HepG2 (cell line): ENCODE measurements around the gene PDK3. TPM values are rescaled to one million over a fixed set of nuclear protein-coding genes. Genes with fewer than 3 reads are reported as not detected.
A peak's percentile ranks its signal among the peaks of the same experiment; 100 is the strongest.

Source experiments
- ATAC-seq: fragments of 200-7000 bp; cut with Tn5 transposase; 3 replicates; pipeline ENCODE4 v1.9.1; 2020; ENCODE audit warnings: mild to moderate bottlenecking, moderate library complexity
- BruUV-seq: library from RNA; stranded (reverse); fragments of 400-500 nt; replicated peaks from 2 replicates; lab custom pipeline; 2021; lab: Mats Ljungman, UMichigan
- CTCF ChIA-PET: fragments of 300-600 bp; formaldehyde crosslinking; extraction: SDS; loops from one replicate; lab custom pipeline; 2021; ENCODE audit warnings: low total read pairs, inconsistent platforms, low intra/inter-chr PET ratio; lab: Yijun Ruan, JAX
- POLR2A ChIA-PET: fragments of 350-600 bp; sonication (Branson Sonifier 250); formaldehyde crosslinking; loops from one replicate; lab custom pipeline; 2020; ENCODE audit warnings: antibody characterized with exemption, inconsistent platforms; lab: Yijun Ruan, JAX
- DNase-seq: peaks from one replicate; pipeline ENCODE4 v3.0.0-alpha.2; 2015; ENCODE audit warnings: low spot score
- FAIRE-seq: peaks from 3 replicates; lab custom pipeline; 2011; peaks lifted over from hg19 to GRCh38; lab: Jason Lieb, UNC
- H2AFZ ChIP-seq: one replicate; pipeline ENCODE4 v1.6.1; 2011; ENCODE audit warnings: low read length, inconsistent platforms
- H3K27ac ChIP-seq: fragments of 300-600 bp; 3 replicates; pipeline ENCODE4 v1.8.0; 2011; ENCODE audit warnings: mixed run types, mild to moderate bottlenecking, mixed read lengths, low read length, inconsistent platforms; ENCODE audit not compliant: insufficient read depth; ENCODE audit errors: extremely low read length
- H3K27me3 ChIP-seq, 2 experiments: fragments of 200-600 bp in 1 of 2; 2 replicates in 1 of 2; 3 replicates in 1 of 2; pipeline versions ENCODE4 v1.6.0 to v1.8.0; 2011; ENCODE audit warnings: low read length in 2 of 2, mild to moderate bottlenecking in 2 of 2, moderate library complexity in 2 of 2, inconsistent platforms in 1 of 2; ENCODE audit not compliant: insufficient read depth in 2 of 2, control insufficient read depth in 1 of 2
- H3K36me3 ChIP-seq, 2 experiments: fragments of 200-600 bp in 1 of 2; replicated peaks in 1 of 2; 2 replicates in 1 of 2; 3 replicates in 1 of 2; pipeline versions ENCODE4 v1.5.1 to v1.8.0; 2011; ENCODE audit warnings: low read length in 2 of 2, inconsistent platforms in 1 of 2; ENCODE audit not compliant: insufficient read depth in 2 of 2, control insufficient read depth in 1 of 2
- H3K4me1 ChIP-seq: 2 replicates; pipeline ENCODE4 v1.5.1; 2012; ENCODE audit warnings: low read length, inconsistent platforms; ENCODE audit not compliant: insufficient read depth
- H3K4me2 ChIP-seq: 2 replicates; pipeline ENCODE4 v1.6.0; 2011; ENCODE audit warnings: low read depth, low read length, inconsistent platforms
- H3K4me3 ChIP-seq, 3 experiments: fragments of 200-600 bp in 1 of 3; sonication (generic), shearing (Covaris generic) in 1 of 3; replicated peaks in 1 of 3; 2 replicates each; pipeline ENCODE4 v1.5.1; 2011 to 2016; ENCODE audit warnings: low read length in 3 of 3, inconsistent platforms in 2 of 3, low read depth in 2 of 3, mild to moderate bottlenecking in 2 of 3, control low read depth in 1 of 3, mixed read lengths in 1 of 3; ENCODE audit not compliant: insufficient read depth in 1 of 3
- H3K79me2 ChIP-seq: one replicate; pipeline ENCODE4 v1.6.1; 2011; ENCODE audit warnings: low read length, inconsistent platforms; ENCODE audit not compliant: insufficient read depth
- H3K9ac ChIP-seq: 2 replicates; pipeline ENCODE4 v1.6.0; 2011; ENCODE audit warnings: mild to moderate bottlenecking, low read depth, low read length, inconsistent platforms; ENCODE audit not compliant: insufficient read depth
- H3K9me3 ChIP-seq: 2 replicates; pipeline ENCODE4 v1.5.1; 2012; ENCODE audit warnings: mild to moderate bottlenecking, low read length
- H4K20me1 ChIP-seq: 2 replicates; pipeline ENCODE4 v1.6.0; 2011; ENCODE audit warnings: inconsistent platforms, mild to moderate bottlenecking, low read length, moderate library complexity; ENCODE audit not compliant: insufficient read depth
- CC2D1A ChIP-seq: sonication (generic); formaldehyde crosslinking; IDR thresholded peaks from 2 replicates; pipeline ENCODE4 v1.8.1; 2023; ENCODE audit warnings: mild to moderate bottlenecking, missing genetic modification reagents
- CERS6 ChIP-seq: sonication (generic); formaldehyde crosslinking; IDR thresholded peaks from 2 replicates; pipeline ENCODE4 v1.5.0; 2020; ENCODE audit warnings: missing genetic modification reagents
- DNMT1 ChIP-seq: sonication (generic); formaldehyde crosslinking; IDR thresholded peaks from 2 replicates; pipeline ENCODE4 v1.5.1; 2020; ENCODE audit warnings: mild to moderate bottlenecking, missing genetic modification reagents
- GATA4 ChIP-seq: sonication (generic); IDR thresholded peaks from 2 replicates; pipeline ENCODE4 v1.6.1; 2016; ENCODE audit warnings: antibody characterized with exemption, low read depth, borderline replicate concordance
- HCFC1 ChIP-seq: fragments of 150-350 bp; IDR thresholded peaks from 2 replicates; pipeline ENCODE4 v1.6.1; 2014; ENCODE audit warnings: low read depth, low read length
- HMG20B ChIP-seq: conservative IDR thresholded peaks from 2 replicates; pipeline ENCODE4 v1.6.1; 2016; ENCODE audit warnings: missing genetic modification reagents, missing compliant biosample characterization
- NRL ChIP-seq: sonication (generic); formaldehyde crosslinking; IDR thresholded peaks from 2 replicates; pipeline ENCODE4 v1.5.0; 2020; ENCODE audit warnings: missing genetic modification reagents, mild to moderate bottlenecking, moderate library complexity, borderline replicate concordance
- ONECUT2 ChIP-seq: sonication (generic); formaldehyde crosslinking; IDR thresholded peaks from 2 replicates; pipeline ENCODE4 v1.4.0; 2020; ENCODE audit warnings: missing genetic modification reagents
- PCBP2 ChIP-seq: fragments of 200-400 bp; formaldehyde crosslinking; optimal IDR thresholded peaks from 2 replicates; pipeline ENCODE3; 2018; ENCODE audit warnings: low read length, low read depth; ENCODE audit not compliant: poor library complexity, severe bottlenecking
- POLR2A ChIP-seq, 2 experiments: IDR thresholded peaks; 2 replicates each; pipeline ENCODE4 v1.6.1; 2011; ENCODE audit warnings: low read depth in 2 of 2, low read length in 2 of 2, mild to moderate bottlenecking in 1 of 2, moderate library complexity in 1 of 2; ENCODE audit not compliant: insufficient read depth in 1 of 2
- WIZ ChIP-seq: sonication (generic); formaldehyde crosslinking; IDR thresholded peaks from 2 replicates; pipeline ENCODE4 v1.5.1; 2020; ENCODE audit warnings: mild to moderate bottlenecking, missing genetic modification reagents
- ZFP62 ChIP-seq: sonication (generic); formaldehyde crosslinking; IDR thresholded peaks from 2 replicates; pipeline ENCODE4 v1.4.0; 2020; ENCODE audit warnings: missing genetic modification reagents
- ZNF136 ChIP-seq: sonication (generic); formaldehyde crosslinking; IDR thresholded peaks from 2 replicates; pipeline ENCODE4 v1.8.1; 2022; ENCODE audit warnings: low read depth, mild to moderate bottlenecking, moderate library complexity, missing genetic modification reagents
- ZNF557 ChIP-seq: sonication (generic); formaldehyde crosslinking; IDR thresholded peaks from 2 replicates; pipeline ENCODE4 v1.4.0; 2020; ENCODE audit warnings: missing genetic modification reagents
- ZNF615 ChIP-seq: sonication (generic); formaldehyde crosslinking; IDR thresholded peaks from 2 replicates; pipeline ENCODE4 v1.5.0; 2020; ENCODE audit warnings: mild to moderate bottlenecking, missing genetic modification reagents, borderline replicate concordance
- ZNF841 ChIP-seq: sonication (generic); formaldehyde crosslinking; IDR thresholded peaks from 2 replicates; pipeline ENCODE4 v1.8.1; 2023; ENCODE audit warnings: missing genetic modification reagents, borderline replicate concordance
- ZNF883 ChIP-seq: sonication (generic); formaldehyde crosslinking; IDR thresholded peaks from 2 replicates; pipeline ENCODE4 v1.5.1; 2020; ENCODE audit warnings: mild to moderate bottlenecking, missing genetic modification reagents; ENCODE audit errors: not compliant biosample characterization
- ZSCAN22 ChIP-seq: sonication (generic); formaldehyde crosslinking; IDR thresholded peaks from 2 replicates; pipeline ENCODE4 v1.4.0; 2020; ENCODE audit warnings: mild to moderate bottlenecking, missing genetic modification reagents
- WGBS: methylation state at CpG from one replicate; pipeline ENCODE4 v1.1.6; 2017; ENCODE audit warnings: low lambda C conversion rate; 5-methylcytosine and 5-hydroxymethylcytosine counted together
- in situ Hi-C: cut with HindIII; loops from 2 replicates; pipeline ENCODE4 v1.10.0; 2017; ENCODE audit warnings: low pct_unique_long_range_greater_than_20kb; ENCODE audit not compliant: extremely low pct_ligation_motif_present
- intact Hi-C: fragments of 100-400 bp; cut with micrococcal nuclease; formaldehyde crosslinking; loops from one replicate; pipeline ENCODE4 v1.10.0; 2022; ENCODE audit not compliant: unreplicated experiment
- polyA plus RNA-seq, 8 experiments: library from polyadenylated mRNA; depleted of rRNA in 3 of 8; stranded (reverse) in 7 of 8; unstranded in 1 of 8; fragments of >200 nt; fragmentation: Illumina TruSeq in 4 of 8; extraction: Trizol in 4 of 8; gene quantifications; 2 replicates each; pipeline versions ENCODE4 v1.2.1 to v1.2.3, GENCODE V29; 2011 to 2016; ENCODE audit warnings: low read depth in 4 of 8, missing spikeins in 1 of 8, mixed read lengths in 1 of 8; ENCODE audit not compliant: insufficient read depth in 1 of 8
- total RNA-seq, 5 experiments: library from RNA; depleted of rRNA; stranded (reverse); fragments of >200 nt; fragmentation: Illumina TruSeq; extraction: Trizol; gene quantifications; 2 replicates each; pipeline ENCODE4 v1.2.3, GENCODE V29; 2016; ENCODE audit warnings: low read depth in 1 of 5
- TF ChIP-seq, protein P1 (sequence below): sonication (generic); formaldehyde crosslinking; IDR thresholded peaks from 2 replicates; pipeline ENCODE4 v1.5.0; 2020; ENCODE audit warnings: missing genetic modification reagents
- TF ChIP-seq, protein P2 (sequence below): sonication (generic); formaldehyde crosslinking; IDR thresholded peaks from 2 replicates; pipeline ENCODE4 v1.4.0; 2020; ENCODE audit warnings: mild to moderate bottlenecking, missing genetic modification reagents

Gene PDK3
- total and polyA plus RNA-seq, 2 of the 13 experiments (the other 11 are each of a cell fraction or from before 2014, with no cell fraction given): 9.1 to 10.5 TPM

- BruUV-seq: no TSS peak
- Histone ChIP-seq H4K20me1 (no peaks in the 10 kb centered on the region), H3K4me2 (peak overlapping the region; percentile 89), H3K4me3 (peak overlapping the region in 1 of 3 experiments; percentile 70; a peak in 1 of 6 replicates), H3K36me3 (no peaks in the 10 kb centered on the region), H3K9ac (no peak overlapping the region), H3K27ac (no peak overlapping the region), H3K79me2 (no peaks in the 10 kb centered on the region), H3K27me3 (no peaks in the 10 kb centered on the region; a peak in 1 of 5 replicates), H2AFZ (peak overlapping the region; percentile 86), H3K4me1 (peaks cover 19% of the 10 kb centered on the region), H3K9me3 (no peaks in the 10 kb centered on the region)
- CTCF ChIA-PET: no interaction called here
- ATAC-seq: peak; percentile 13
- TF ChIP-seq WIZ (CRISPR knock-in tag): no peak
- TF ChIP-seq HMG20B (CRISPR knock-in tag): no peak
- TF ChIP-seq, protein P1, sequence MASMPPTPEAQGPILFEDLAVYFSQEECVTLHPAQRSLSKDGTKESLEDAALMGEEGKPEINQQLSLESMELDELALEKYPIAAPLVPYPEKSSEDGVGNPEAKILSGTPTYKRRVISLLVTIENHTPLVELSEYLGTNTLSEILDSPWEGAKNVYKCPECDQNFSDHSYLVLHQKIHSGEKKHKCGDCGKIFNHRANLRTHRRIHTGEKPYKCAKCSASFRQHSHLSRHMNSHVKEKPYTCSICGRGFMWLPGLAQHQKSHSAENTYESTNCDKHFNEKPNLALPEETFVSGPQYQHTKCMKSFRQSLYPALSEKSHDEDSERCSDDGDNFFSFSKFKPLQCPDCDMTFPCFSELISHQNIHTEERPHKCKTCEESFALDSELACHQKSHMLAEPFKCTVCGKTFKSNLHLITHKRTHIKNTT: no peak
- no peak for TF ChIP-seq ZFP62 (CRISPR knock-in tag)
- no peak for TF ChIP-seq DNMT1
- in situ Hi-C loops: no loop called here
- intact Hi-C loops: loop anchor here (2.0 kb wide), 2 partner anchors 37 to 71 kb away; partner anchors contain the start of gene PDK3
- WGBS: 0% methylated on average over 1 of the region's 1 CpG
- no peak for FAIRE-seq
- POLR2A ChIA-PET: no interaction called here
- DNase-seq: no peak
These were observed 37.4 kb upstream of the PDK3 start for GRCh38 chrX:24427747-24428019.

GRCh38 chrX:24428516-24428915 lies 36.6 kb upstream of the PDK3 start:
- no peaks in the 10 kb centered on the region for H4K20me1 ChIP-seq
- H3K27ac ChIP-seq: no peak overlapping the region
- FAIRE-seq (no peak), DNase-seq (no peak), ATAC-seq (no peak)
- 90% methylated on average over 4 of the region's 4 CpGs for WGBS
- POLR2A ChIA-PET: no interaction called here
- no peaks in the 10 kb centered on the region; a peak in 1 of 5 replicates for H3K27me3 ChIP-seq
- in situ Hi-C loops: no loop called here
- no peaks in the 10 kb centered on the region for H3K79me2 ChIP-seq
- BruUV-seq: no TSS peak
- no peak overlapping the region for H3K9ac ChIP-seq
- H3K9me3 ChIP-seq: no peaks in the 10 kb centered on the region
- no peaks in the 10 kb centered on the region for H3K36me3 ChIP-seq
- H3K4me3 ChIP-seq: no peak overlapping the region
- H2AFZ ChIP-seq: no peak overlapping the region
- intact Hi-C loops: no loop called here
- CTCF ChIA-PET: no interaction called here
- no peak overlapping the region for H3K4me2 ChIP-seq
- H3K4me1 ChIP-seq: peaks cover 19% of the 10 kb centered on the region
- TF ChIP-seq POLR2A (IDR thresholded peaks at IDR 0.05; ENCODE audit: insufficient read depth in 1 of 2, low read depth in 2 of 2, low read length in 2 of 2): no peak
- TF ChIP-seq ZNF557: no peak
- TF ChIP-seq CERS6 (CRISPR knock-in tag): no peak
- TF ChIP-seq CC2D1A (CRISPR knock-in tag): no peak
- TF ChIP-seq GATA4: no peak
- TF ChIP-seq ZSCAN22 (CRISPR knock-in tag): no peak
- no peak for TF ChIP-seq ZNF615 (CRISPR knock-in tag)
- TF ChIP-seq PCBP2: no peak
- TF ChIP-seq ONECUT2 (CRISPR knock-in tag): no peak
- TF ChIP-seq NRL: no peak
- TF ChIP-seq, protein P2, sequence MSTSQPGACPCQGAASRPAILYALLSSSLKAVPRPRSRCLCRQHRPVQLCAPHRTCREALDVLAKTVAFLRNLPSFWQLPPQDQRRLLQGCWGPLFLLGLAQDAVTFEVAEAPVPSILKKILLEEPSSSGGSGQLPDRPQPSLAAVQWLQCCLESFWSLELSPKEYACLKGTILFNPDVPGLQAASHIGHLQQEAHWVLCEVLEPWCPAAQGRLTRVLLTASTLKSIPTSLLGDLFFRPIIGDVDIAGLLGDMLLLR: no peak
- TF ChIP-seq ZNF136 (CRISPR knock-in tag): no peak
- TF ChIP-seq ZNF883 (CRISPR knock-in tag): no peak
- TF ChIP-seq ZNF841: no peak
- TF ChIP-seq HCFC1: no peak
